ENCODE data around the gene ACER3.

DNA sequence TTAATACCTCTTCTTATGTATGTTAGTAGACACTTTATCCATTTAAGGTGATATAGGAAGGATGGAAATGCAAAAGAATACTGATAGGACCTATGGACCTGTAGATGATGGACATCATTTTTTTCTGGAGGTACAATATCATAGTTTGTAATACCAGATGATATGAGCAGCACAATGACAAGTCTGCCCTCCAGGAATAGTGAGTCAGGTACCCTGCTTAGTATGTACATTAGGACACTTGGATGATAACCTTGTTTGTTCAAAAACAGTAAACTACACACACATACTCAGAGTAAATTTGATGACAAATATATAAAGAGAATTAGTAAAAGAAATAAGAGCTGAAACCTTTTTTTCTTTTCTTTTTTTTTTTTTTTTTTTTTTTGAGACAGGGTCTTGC lies 114.8 kb downstream of the ACER3 start:
- TF ChIP-seq, protein P1, sequence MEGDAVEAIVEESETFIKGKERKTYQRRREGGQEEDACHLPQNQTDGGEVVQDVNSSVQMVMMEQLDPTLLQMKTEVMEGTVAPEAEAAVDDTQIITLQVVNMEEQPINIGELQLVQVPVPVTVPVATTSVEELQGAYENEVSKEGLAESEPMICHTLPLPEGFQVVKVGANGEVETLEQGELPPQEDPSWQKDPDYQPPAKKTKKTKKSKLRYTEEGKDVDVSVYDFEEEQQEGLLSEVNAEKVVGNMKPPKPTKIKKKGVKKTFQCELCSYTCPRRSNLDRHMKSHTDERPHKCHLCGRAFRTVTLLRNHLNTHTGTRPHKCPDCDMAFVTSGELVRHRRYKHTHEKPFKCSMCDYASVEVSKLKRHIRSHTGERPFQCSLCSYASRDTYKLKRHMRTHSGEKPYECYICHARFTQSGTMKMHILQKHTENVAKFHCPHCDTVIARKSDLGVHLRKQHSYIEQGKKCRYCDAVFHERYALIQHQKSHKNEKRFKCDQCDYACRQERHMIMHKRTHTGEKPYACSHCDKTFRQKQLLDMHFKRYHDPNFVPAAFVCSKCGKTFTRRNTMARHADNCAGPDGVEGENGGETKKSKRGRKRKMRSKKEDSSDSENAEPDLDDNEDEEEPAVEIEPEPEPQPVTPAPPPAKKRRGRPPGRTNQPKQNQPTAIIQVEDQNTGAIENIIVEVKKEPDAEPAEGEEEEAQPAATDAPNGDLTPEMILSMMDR (IDR thresholded peaks at IDR 0.05; ENCODE audit: insufficient read depth, low read length): no peak
- TF ChIP-seq GABPA (IDR thresholded peaks at IDR 0.05; ENCODE audit: low read depth): no peak
- TF ChIP-seq, protein P2, sequence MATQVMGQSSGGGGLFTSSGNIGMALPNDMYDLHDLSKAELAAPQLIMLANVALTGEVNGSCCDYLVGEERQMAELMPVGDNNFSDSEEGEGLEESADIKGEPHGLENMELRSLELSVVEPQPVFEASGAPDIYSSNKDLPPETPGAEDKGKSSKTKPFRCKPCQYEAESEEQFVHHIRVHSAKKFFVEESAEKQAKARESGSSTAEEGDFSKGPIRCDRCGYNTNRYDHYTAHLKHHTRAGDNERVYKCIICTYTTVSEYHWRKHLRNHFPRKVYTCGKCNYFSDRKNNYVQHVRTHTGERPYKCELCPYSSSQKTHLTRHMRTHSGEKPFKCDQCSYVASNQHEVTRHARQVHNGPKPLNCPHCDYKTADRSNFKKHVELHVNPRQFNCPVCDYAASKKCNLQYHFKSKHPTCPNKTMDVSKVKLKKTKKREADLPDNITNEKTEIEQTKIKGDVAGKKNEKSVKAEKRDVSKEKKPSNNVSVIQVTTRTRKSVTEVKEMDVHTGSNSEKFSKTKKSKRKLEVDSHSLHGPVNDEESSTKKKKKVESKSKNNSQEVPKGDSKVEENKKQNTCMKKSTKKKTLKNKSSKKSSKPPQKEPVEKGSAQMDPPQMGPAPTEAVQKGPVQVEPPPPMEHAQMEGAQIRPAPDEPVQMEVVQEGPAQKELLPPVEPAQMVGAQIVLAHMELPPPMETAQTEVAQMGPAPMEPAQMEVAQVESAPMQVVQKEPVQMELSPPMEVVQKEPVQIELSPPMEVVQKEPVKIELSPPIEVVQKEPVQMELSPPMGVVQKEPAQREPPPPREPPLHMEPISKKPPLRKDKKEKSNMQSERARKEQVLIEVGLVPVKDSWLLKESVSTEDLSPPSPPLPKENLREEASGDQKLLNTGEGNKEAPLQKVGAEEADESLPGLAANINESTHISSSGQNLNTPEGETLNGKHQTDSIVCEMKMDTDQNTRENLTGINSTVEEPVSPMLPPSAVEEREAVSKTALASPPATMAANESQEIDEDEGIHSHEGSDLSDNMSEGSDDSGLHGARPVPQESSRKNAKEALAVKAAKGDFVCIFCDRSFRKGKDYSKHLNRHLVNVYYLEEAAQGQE (IDR thresholded peaks at IDR 0.05; ENCODE audit: insufficient replicate concordance, low read depth): no peak
- TF ChIP-seq SPI1 (IDR thresholded peaks at IDR 0.05; ENCODE audit: borderline replicate concordance, low read depth): no peak

All from HL-60 (cell line).